ENCODE measurements around the gene PAK6.

Gene PAK6

GRCh38 chr15:40282869-40283614, 44.2 kb downstream of the PAK6 start, which contains the start of gene ANKRD63:
TSS of gene ANKRD63 (minus strand) at chr15:40283064. CDS start at chr15:40282586, 478 bp downstream.
- no peak for TF ChIP-seq CTCF (IDR thresholded peaks at IDR 0.05; ENCODE audit: low read depth, low read length, missing control alignments)
- DNase-seq (ENCODE audit: low read depth), result no peak
- in situ Hi-C loops (cut with HindIII; ENCODE audit: low sequenced_read_pairs), result no loop called here
- H3K4me3 ChIP-seq (ENCODE audit: low read depth, low read length), result peak within 1 kb of the TSS; percentile 33

GRCh38 chr15:40283615-40284300, 44.9 kb downstream of the PAK6 start:
- no peak for DNase-seq (ENCODE audit: low read depth)
- in situ Hi-C loops (cut with HindIII; ENCODE audit: low sequenced_read_pairs), result no loop called here
- H3K4me3 ChIP-seq (ENCODE audit: low read depth, low read length), result no peak overlapping the region
- no peak for TF ChIP-seq CTCF (IDR thresholded peaks at IDR 0.05; ENCODE audit: low read depth, low read length, missing control alignments)

GRCh38 chr15:40285151-40285550, 46.3 kb downstream of the PAK6 start:
- no peak for DNase-seq (ENCODE audit: low read depth)
- TF ChIP-seq CTCF (IDR thresholded peaks at IDR 0.05; ENCODE audit: low read depth, low read length, missing control alignments), result no peak
- no peak overlapping the region for H3K4me3 ChIP-seq (ENCODE audit: low read depth, low read length)
- in situ Hi-C loops (cut with HindIII; ENCODE audit: low sequenced_read_pairs), result no loop called here

- in situ Hi-C loops (cut with HindIII; ENCODE audit: low sequenced_read_pairs), result no loop called here
- no peak for DNase-seq (ENCODE audit: low read depth)
- no peak overlapping the region for H3K4me3 ChIP-seq (ENCODE audit: low read depth, low read length)
- no peak for TF ChIP-seq CTCF (IDR thresholded peaks at IDR 0.05; ENCODE audit: low read depth, low read length, missing control alignments)
Measured at GRCh38 chr15:40285554-40286011, 46.7 kb downstream of the PAK6 start.

- no peak for DNase-seq (ENCODE audit: low read depth)
- no peak for TF ChIP-seq CTCF (IDR thresholded peaks at IDR 0.05; ENCODE audit: low read depth, low read length, missing control alignments)
- in situ Hi-C loops (cut with HindIII; ENCODE audit: low sequenced_read_pairs), result no loop called here
- H3K4me3 ChIP-seq (ENCODE audit: low read depth, low read length), result no peak overlapping the region
Measured at GRCh38 chr15:40286061-40286532, 47.2 kb downstream of the PAK6 start.

- TF ChIP-seq CTCF (IDR thresholded peaks at IDR 0.05; ENCODE audit: low read depth, low read length, missing control alignments), result no peak
- H3K4me3 ChIP-seq (ENCODE audit: low read depth, low read length), result no peak overlapping the region
- in situ Hi-C loops (cut with HindIII; ENCODE audit: low sequenced_read_pairs), result no loop called here
Measured at GRCh38 chr15:40286794-40287193, 47.9 kb downstream of the PAK6 start.

More at GRCh38 chr15:40286794-40287193, 47.9 kb downstream of the PAK6 start:
- DNase-seq (ENCODE audit: low read depth), result no peak
